HG02981 (cell line): ENCODE measurements around the gene RAP2A.

Experiments
- ATAC-seq: cut with Tn5 transposase; IDR thresholded peaks from one replicate; pipeline ENCODE4 v1.9.1; 2021; ENCODE audit warnings: mild to moderate bottlenecking, moderate library complexity; ENCODE audit not compliant: unreplicated experiment

RAP2A gene

GRCh38 chr13:97422118-97423054 is 11.6 kb upstream of the RAP2A start:
- ATAC-seq: no peak

GRCh38 chr13:97423300-97424045 is 10.5 kb upstream of the RAP2A start:
- ATAC-seq: no peak

- no peak for ATAC-seq
Observed at GRCh38 chr13:97425590-97425989, 8.4 kb upstream of the RAP2A start.

GRCh38 chr13:97426695-97427094 is 7.3 kb upstream of the RAP2A start:
- no peak for ATAC-seq

GRCh38 chr13:97429681-97430081 is 4.3 kb upstream of the RAP2A start:
- ATAC-seq: no peak

- ATAC-seq: no peak
Observed at GRCh38 chr13:97430296-97430695, 3.7 kb upstream of the RAP2A start.

- ATAC-seq: no peak
Observed at GRCh38 chr13:97431171-97431764, 2.7 kb upstream of the RAP2A start.

- ATAC-seq: no peak
Observed at GRCh38 chr13:97432232-97432916, 1.6 kb upstream of the RAP2A start.

GRCh38 chr13:97432917-97433726 is 847 bp upstream of the RAP2A start:
- peak; percentile 77 for ATAC-seq

- ATAC-seq: peak; percentile 2
Observed at GRCh38 chr13:97434397-97435201, 630 bp downstream of the RAP2A start.

- no peak for ATAC-seq
Observed at GRCh38 chr13:97435323-97435722, 1.4 kb downstream of the RAP2A start.

GRCh38 chr13:97435794-97436193 is 1.8 kb downstream of the RAP2A start:
- ATAC-seq: no peak

- ATAC-seq: no peak
Observed at GRCh38 chr13:97436845-97437244, 2.9 kb downstream of the RAP2A start.

- ATAC-seq: no peak
Observed at GRCh38 chr13:97437729-97438128, 3.8 kb downstream of the RAP2A start.

- no peak for ATAC-seq
Observed at GRCh38 chr13:97438856-97439595, 5.1 kb downstream of the RAP2A start.

GRCh38 chr13:97440598-97441170 is 6.7 kb downstream of the RAP2A start:
- ATAC-seq: no peak

- no peak for ATAC-seq
Observed at GRCh38 chr13:97441368-97441767, 7.4 kb downstream of the RAP2A start.

- ATAC-seq: no peak
Observed at GRCh38 chr13:97445522-97446187, 11.7 kb downstream of the RAP2A start.
